ENCODE measurements around the gene TBC1D19.
A peak's percentile ranks its signal among the peaks of the same experiment; 100 is the strongest.
"Not testable (repeated sequence)": the region's sequence is repeated elsewhere in the genome, so short reads cannot be mapped to it uniquely, and the experiment has no call there.

Gene TBC1D19, protein sequence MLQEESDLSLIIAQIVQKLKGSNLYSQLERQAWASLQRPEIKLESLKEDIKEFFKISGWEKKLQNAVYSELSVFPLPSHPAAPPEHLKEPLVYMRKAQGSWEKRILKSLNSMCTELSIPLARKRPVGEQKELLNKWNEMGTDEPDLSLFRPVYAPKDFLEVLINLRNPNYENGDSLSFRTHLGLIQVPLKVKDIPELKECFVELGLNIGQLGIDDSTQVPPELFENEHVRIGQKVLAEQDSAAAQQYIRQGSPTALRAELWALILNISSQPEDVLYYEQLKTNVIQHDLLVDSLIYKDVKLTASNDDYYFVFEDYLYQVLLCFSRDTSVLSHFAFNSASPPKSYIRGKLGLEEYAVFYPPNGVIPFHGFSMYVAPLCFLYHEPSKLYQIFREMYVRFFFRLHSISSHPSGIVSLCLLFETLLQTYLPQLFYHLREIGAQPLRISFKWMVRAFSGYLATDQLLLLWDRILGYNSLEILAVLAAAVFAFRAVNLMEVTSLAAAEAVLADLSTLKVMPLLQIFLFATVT

DNA sequence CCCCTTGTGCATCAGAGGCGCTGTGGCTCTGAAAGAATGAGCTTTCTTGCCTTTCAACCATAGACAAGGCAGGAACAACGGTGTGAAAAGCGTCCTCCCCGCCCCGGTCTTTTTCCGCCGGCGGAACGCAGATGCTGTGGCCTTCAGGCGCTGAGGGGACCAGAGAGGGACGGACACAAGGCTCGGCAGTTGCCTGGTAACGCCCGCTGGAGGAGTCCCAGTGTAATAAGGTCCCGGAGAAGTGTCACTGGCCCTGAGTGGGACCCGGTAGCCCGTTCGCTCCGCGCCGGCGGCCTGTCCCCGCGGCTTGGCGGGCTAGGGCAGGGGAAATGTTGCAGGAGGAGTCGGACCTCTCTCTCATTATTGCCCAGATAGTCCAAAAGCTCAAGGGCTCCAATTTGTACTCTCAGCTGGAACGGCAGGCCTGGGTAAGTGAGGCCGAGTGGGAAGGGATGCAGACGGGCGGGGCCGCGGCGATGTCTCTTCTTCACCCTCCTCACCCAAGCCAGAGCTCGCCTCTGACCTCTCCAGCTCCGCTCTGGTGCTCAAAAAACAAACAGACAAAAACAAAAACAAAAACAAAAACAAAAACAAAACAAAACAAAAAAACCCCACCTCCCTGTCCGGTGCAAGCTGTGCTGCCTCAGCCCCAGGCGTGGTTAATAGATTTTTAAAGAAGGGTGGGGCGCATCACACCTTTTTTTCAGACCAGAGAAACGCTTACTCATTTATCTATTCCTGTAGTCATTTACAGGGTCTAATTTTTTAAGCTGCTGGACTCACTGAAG lies at the start of gene TBC1D19:
TBC1D19 (plus strand) TSS at position 220 of the 788 bp plus-strand sequence; CDS start at position 330, 110 bp downstream.
- DNase-seq (ENCODE audit: low read depth in 2 of 2) = peak; percentile 69 to 75

DNA sequence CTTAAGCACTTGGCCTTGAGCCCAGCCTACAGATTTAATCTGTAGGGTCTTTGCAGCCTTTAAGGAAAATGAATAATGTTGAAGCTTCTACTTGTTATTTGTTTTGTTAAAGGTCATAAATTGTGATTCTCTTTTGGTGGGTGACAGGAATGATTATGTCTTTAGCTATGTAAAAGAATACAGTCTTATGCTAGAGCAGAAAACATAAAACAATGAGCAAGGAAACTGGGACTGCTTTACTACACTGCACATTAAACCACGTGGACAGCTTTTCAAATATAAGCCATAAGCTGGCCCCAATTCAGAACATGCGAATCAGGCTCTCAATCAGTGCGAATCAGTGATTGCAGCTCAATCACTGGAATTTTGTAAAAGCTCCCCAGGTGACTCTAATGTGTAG lies 40.9 kb upstream of the TBC1D19 start:
- DNase-seq (ENCODE audit: low read depth in 2 of 2) = no peak

DNA sequence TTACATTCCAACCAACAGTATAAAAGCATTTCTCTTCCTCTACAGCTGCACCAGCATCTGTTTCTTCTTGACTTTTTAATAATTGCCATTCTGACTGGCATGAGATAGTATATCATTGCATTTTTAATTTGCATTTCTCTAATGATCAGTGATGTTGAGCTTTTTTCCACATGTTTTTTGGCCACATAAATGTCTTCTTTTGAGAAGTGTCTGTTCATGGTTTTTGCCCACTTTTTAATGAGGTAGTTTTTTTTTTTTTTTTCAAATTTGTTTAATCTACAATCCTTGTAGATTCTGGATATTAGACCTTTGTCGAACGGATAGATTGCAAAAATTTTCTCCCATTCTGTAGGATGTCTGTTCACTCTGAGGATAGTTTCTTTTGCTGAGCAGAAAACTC lies 39.5 kb upstream of the TBC1D19 start:
- DNase-seq (ENCODE audit: low read depth in 2 of 2) = no peak

DNA sequence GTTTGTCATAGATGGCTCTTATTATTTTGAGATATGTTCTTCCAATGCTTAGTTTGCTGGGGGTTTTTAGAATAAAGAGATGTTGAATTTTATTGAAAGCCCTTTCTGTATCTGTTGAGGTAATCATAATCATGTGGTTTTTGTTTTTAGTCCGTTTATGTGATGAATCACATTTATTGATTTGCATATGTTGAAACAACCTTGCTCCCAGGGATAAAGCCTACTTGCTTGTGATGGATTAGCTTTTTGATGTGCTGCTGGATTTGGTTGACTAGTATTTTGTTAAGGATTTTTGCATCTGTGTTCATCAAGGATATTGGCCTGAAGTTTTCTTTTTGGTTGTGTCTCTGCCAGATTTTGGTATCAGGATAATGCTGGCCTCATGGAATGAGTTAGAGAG lies 35.5 kb upstream of the TBC1D19 start:
- not testable (repeated sequence) for DNase-seq (ENCODE audit: low read depth in 2 of 2)

DNA sequence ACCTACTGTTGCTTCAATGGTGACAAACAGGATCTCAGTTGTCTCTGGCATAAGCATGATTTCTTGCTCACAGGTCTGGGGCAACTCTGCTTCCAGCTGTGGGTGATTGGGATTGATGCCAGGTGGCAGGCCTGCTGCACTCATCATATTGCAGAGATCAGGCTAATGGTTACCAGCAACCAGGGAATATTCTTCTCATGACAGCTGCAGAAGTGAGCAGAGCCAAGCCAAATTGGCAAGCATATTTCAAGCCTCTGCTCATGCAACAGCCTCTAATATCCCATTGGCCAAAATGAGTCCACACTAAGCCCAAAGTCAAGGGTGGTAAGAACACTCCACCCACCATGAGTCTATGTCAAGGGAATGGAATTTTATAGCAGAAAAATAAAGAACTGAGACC lies 26.7 kb upstream of the TBC1D19 start:
- no peak for DNase-seq (ENCODE audit: low read depth in 2 of 2)

DNA sequence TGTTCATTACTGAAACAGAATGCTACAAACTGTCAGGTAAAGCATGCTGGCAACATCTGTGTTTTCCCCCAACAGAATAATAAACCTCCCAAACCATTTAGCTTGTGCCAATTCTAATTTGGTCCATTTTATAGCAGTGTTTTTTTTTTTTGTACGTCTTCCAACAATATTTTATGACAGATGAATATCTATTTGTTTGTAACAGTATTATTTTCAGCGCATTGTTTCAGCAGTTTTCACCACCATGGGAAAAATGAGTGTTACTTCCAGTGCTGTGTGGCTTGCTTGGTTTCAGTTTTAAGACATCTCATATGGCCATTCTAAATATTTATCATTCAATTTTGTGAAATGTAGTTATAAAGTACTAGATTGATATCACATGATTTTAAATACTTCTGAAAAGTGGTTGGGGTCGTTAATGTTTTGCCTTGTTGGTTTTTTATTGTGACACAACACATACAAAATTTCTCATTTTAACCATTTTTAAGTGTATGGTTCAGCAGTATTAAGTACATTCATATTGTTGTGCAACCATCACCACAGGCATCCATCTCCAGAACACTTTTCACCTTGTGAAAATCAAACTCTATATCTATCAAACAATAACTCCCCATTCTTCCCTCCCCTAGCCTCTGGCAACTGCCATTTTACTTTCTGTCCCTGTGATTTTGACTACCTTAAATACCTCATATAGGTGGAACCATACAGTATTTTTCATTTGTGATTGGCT lies 25.6 kb upstream of the TBC1D19 start:
- no peak for DNase-seq (ENCODE audit: low read depth in 2 of 2)

DNA sequence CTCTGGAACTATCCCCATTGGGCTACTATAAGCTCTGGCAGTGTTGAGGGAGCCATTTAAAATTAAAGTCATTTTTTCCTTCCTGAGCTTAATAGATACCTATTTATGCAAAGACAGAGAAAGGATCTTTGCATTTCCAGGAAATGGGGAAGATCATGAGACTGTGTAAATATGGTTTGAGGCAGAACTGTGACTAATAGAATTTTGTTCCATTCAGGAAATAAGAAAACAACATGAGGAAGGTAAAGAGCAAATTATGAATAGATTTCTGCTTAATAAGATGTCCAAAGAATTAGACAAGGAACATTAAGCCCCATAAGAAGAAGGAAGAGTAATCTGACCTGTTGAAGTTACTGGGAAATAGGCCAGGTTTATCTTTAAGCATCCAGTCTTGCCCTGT lies 17.8 kb upstream of the TBC1D19 start:
- DNase-seq (ENCODE audit: low read depth in 2 of 2) = no peak

DNA sequence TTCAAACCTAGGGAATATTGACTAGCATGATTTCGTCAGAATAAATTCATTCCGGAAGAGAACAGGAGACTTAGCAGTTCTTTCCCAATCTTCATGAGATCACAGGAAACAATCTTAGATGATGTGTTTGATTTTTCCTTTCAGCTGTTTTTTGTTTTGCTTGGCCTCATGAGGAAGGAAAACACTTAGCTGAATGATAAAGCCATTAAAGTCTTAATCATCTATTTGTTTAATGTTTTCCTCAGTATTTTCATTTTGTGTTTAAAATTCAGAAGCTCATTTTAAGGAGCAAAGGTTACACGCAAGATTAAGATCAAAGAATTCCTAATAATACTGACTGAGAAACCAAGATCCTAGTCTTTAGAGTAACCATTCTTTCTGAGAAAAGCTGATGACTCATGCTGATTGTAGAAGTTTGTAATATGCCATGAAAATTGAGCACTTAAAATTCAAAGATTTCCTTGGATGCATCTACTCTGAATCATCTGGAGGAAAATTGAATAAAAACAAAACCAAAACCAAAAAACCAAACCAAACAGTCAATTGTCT lies 15.4 kb upstream of the TBC1D19 start:
- no peak for DNase-seq (ENCODE audit: low read depth in 2 of 2)

DNA sequence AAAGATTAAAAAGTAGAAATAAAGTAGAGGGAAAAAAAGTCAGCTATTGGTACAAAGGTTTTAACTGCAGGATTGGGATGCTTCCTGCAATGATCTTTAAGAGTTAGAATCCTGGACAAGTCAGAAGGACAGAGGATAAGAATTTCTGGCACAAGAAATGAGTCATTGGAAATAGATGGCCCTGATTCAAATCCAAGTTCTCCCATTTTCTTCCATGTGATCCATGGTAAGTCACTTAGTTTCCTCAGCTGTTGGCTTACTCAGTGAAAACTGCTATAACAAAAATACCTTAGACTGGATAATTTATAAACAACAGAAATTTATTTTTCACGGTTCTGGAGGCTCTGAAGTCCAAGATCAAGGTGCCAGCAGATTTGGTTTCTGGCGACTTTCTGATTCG lies 13.3 kb upstream of the TBC1D19 start:
- DNase-seq (ENCODE audit: low read depth in 2 of 2) = no peak

DNA sequence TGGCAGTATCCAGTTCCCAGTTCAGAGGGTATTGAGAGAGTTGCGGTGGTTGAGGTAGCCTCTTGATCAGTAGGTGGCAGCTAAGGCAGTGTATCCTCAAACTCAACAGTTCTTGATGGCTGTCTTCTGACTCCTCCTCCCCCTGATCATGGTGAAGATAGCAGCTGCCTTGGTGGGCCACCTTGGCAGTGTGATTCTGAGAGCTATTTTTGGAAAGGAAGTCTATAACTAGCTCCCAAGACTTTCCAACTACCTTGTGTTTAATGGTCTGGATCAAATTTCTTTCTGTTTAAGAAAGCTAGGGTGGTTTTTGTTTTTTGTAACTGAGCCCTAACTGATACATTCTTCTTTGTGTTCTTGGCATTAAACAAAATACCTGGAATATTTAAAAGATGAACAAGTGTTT lies 10.5 kb upstream of the TBC1D19 start:
- no peak for DNase-seq (ENCODE audit: low read depth in 2 of 2)

DNA sequence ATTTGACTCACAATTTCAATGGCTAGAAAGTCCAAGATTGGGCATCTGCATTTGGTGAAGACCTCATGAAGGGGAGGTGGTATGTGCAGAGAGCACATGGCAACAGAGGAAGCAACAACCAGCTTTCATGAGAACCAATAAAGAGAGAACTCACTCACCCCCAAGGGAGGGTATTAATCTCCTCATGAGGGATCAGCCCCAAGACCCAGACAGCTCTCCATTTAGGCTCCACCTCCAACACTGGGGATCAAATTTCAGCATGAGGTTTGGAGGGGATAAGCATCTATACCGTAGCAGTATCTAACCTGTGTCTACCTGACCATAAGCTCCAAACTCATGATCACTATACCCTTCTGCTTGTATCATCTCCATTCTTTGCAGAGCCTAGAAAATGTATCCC lies 9.3 kb upstream of the TBC1D19 start:
- DNase-seq (ENCODE audit: low read depth in 2 of 2) = no peak

DNA sequence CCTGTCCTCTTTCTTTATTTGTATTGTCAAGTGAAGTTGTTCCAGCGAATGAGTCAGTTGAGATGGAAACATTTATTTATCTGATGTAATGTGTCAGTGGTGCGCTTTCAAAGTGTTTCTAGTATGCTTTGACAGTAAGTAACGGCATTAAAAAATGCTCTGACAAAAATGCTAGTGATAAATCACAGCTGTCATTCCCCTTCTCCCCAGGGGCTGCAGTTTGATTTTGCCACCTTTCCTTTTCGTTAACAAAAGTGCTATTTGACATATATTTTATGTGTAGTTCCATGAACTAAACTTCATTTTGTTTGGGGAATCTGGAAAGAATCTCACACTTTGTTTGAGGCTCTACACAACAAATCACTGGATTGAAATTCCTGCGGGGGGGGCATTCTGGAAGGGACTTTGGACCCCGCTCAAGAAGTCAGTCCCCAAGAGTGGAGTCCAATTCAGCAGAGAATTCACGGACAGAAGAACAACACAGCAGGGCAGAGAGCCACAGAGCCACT lies 7.6 kb upstream of the TBC1D19 start:
- DNase-seq (ENCODE audit: low read depth in 2 of 2) = no peak

DNA sequence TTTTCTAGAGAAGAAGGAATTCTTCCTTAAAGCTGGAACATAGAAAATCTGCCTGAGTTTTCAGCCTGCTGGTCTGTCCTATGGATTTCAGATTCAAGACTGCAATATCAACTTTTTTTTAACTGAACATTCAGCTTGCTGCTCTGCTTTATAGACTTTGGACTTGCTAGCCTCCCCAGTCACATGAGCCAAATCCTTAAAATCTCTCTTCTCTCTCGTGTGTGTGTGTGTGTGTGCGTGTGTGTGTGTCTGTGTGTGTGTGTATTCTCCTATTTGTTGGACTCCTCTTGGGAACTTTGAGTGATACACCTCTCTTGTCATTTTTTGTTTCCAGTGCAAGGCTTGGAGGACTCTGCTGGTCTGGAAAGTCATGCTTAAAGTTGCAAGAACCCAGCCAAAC lies 6.8 kb upstream of the TBC1D19 start:
- no peak for DNase-seq (ENCODE audit: low read depth in 2 of 2)

DNA sequence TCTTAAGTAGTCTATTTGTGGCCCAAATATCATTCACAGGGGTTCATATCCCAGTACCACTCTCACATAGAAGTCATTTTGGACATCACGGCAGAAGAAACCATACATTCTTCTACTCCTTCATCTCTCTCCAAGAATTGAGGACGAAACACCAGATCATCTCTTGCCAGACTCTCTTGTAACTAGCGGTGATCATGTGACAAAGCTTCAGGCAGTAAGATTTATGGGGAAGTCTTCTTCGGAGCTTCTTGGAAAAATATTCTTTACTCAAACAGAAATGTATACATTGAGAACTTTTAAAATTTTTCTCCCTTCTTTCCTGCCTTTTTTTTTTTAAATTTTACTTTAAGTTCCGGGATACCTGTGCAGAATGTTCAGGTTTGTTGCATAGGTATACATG lies 4.7 kb upstream of the TBC1D19 start:
- DNase-seq (ENCODE audit: low read depth in 2 of 2) = no peak

DNA sequence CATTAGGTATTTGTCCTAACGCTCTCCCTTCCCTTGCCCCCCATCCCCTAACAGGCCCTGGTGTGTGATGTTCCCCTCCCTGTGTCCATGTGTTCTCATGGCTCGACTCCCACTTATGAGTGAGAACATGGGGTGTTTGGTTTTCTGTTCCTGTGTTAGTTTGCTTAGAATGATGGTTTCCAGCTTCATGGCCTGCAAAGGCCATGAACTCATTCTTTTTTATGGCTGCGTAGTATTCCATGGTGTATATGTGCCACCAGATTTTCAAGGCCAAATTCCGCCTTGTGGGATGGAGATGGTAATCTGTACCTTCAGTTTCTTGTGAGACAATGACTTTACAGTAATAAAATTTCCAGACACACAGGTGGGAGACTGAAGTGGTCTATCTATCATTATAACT lies 2.5 kb upstream of the TBC1D19 start:
- not testable (repeated sequence) for DNase-seq (ENCODE audit: low read depth in 2 of 2)

DNA sequence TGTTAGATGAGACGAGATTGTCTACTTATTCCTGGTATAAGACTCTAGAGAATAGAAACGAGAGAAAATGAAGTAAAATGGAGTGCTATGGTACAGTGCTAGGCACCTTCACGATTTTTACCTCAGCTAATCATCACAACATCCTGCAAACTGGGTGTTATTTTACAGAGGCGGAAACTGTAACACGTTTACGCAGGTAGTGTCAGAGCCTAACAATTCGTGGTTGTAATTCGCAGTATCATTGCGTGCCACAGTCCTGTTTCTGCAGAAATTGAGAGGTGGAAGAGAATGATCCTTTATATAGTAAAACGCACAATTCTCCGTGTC lies 383 bp upstream of the TBC1D19 start:
- DNase-seq (ENCODE audit: low read depth in 2 of 2) = no peak

DNA sequence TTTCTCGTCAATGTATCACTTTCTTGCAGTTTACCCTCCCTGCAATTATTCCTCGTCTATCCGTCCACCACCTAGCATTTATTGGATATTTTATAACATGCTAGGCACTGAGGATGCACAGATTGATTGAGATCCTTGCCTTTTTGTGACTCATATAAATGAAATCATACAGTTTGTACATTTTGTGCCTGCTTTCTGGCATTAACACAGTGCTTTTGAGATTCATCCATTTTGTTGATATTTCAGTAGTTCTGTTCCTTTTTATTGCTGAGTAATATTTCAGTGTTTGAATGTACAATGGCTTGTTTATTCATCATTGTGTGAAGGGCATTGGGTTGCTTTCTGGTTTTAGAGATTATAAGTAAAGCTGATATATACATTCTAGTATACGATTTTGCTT lies 841 bp downstream of the TBC1D19 start:
- DNase-seq (ENCODE audit: low read depth in 2 of 2) = no peak

DNA sequence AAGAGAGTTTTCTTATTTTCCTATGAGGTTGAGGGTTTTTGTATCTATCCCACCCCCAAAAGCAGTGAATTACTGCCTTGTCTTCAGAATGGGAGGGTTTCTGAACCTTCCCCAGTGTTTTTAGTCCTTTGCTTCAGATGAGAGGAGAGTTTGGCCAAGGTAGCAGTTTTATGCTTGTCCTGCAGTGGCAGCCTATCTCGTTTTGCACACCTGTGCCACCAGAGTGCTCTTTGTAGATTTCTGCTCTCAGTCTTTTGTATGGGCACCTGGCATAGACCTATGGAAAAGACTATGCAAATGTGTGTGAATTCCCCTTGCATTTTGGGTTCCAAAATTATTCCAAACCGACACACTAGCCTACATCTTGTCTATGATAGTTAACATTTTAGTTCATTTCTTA lies 5.8 kb downstream of the TBC1D19 start:
- no peak for DNase-seq (ENCODE audit: low read depth in 2 of 2)

DNA sequence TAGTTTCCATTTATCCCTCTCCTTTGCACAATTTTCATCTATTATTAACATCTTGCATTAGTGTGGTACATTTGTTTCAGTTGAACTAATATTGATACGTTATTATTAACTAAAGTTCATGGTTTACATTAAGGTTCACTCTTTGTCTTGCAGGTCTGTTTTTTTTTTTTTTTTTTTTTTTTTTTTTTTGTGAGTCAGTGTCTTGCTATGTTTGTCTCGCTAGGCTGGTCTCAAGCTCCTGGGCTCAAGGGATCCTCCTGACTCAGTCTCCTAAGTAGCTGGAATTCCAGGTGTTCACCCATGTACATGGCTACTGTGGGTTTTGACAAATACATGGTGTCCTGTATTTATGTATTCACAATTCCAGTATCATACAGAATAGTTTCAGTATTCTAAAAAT lies 6.8 kb downstream of the TBC1D19 start:
- DNase-seq (ENCODE audit: low read depth in 2 of 2) = no peak

DNA sequence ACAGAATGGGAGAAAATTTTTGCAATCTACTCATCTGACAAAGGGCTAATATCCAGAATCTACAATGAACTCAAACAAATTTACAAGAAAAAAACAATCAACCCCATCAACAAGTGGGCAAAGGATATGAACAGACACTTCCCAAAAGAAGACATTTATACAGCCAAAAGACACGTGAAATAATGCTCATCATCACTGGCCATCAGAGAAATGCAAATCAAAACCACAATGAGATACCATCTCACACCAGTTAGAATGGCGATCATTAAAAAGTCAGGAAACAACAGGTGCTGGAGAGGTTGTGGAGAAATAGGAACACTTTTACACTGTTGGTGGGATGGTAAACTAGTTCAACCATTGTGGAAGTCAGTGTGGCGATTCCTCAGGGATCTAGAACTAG lies 9.7 kb downstream of the TBC1D19 start:
- not testable (repeated sequence) for DNase-seq (ENCODE audit: low read depth in 2 of 2)

DNA sequence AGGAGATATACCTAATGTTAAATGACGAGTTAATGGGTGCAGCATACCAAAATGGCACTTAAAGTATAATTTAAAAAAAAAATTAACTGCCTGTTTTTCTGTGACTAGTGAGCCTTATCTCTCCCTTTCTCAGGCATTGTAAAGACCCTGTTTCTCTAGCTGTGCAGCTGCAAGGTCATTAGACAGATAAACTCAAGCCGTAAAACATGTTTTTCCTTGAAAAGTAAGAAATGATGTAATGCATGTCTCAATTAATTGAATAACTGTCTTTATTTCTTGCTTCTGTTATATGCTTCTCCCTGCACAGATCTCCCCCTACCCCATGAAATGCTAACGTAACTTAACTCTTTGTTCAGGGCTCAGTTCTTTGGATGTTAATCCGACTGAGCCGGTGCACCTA lies 10.5 kb downstream of the TBC1D19 start:
- no peak for DNase-seq (ENCODE audit: low read depth in 2 of 2)

DNA sequence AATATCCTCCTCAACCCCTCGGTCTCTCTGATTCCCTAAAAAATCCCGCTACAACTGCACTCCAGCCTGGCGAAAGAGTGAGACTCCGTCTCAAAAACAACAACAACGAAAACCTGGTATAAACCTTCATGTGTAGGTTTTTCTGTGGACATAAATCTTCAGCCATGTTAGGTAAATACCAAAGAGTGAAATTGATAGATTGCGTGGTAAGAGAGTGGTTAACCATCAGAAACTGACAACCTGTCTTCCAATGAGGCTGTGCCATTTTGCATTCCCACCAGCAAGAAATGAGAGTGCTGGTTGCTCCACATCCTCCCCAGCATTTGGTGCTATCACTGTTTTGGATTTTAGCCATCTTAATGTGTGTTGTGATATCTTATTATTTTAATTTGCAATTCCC lies 10.9 kb downstream of the TBC1D19 start:
- no peak for DNase-seq (ENCODE audit: low read depth in 2 of 2)

Measured in stimulated activated CD4-positive, alpha-beta T cell treated with anti-CD3 and anti-CD28 coated beads, Interleukin-1b, Interleukin-23, amount 100 ng/mL, for 1 hour (primary cell).